MV-4-11 (cell line): ENCODE data around the gene TMEM198.

ENCODE experiments used
- DNase-seq: peaks from one replicate; lab custom pipeline; 2025; lab: John Stamatoyannopoulos, UW

The TMEM198 gene

DNA sequence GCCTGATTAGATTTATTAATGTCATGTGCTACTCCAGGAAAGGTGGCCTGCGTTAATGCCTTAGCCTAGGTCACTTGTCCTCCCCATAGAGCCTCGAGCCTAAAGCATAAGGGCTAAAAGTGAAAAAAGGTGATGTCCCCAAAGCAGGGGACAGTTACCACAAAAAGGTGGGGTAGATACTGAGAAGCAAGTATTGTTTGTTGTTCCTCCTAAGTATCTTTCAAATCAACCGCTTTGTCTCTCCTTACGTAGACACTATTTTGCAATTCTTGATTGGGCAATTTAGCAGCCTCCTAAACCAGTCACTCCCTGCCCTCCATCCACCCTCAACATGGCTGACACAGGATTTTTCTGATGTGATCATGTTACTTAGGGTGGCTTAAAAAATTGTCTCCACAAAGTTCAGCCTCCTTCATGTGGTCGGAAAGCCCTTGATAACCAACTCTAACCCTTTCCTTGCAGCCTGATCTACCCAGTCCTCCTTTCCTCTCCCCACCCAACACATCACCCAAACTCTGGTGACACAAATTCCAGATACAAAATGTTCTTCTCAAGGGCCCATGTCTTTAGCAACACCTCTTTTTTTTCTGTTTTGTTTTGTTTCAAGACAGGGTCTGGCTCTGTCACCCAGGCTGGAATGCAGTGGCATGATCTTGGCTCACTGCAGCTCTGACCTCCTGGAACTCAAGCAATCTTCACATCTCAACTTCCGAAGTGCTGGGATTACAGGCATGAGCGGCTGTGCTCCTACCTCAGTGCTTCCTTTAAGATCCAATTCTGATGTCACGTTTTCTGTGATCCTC, 35.2 kb downstream of the TMEM198 start:
- peak; percentile 84 for DNase-seq

DNA sequence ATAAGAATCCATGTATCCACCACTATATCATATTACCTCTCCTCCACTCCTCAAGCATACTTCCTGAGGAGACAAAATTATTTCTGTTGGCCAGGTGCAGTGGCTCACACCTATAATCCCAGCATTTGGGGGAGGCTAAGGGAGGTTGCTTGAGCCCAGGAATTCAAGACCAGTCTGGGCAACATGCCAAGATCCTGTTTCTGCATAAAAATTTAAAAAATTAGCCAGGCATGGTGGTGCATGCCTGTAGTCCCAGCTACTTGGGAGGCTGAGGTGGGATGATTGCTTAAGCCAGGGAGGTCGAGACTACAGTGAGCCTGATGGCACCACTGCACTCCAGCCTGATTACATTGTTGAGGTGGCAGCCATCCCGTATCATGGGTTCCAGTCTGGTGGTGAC, 37.5 kb downstream of the TMEM198 start:
- DNase-seq = no peak

DNA sequence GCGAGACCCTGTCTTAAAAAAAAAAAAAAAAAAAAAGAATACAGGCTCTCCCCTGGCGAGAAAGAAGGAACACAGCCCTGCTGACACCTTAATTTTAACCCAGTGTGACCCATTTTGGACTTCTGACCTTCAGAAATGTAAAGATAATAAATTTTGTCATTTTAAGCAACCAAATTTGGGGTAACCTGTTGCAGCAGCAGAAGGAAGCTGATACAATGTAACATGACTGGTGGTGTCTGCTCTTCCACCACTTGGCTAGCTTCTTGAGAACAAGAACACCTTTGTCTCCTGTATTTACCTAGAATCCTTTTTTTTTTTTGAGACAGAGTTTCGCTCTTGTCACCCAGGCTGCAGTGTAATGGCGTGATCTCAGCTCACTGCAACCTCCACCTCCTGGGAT, 47.3 kb downstream of the TMEM198 start:
- no peak for DNase-seq

DNA sequence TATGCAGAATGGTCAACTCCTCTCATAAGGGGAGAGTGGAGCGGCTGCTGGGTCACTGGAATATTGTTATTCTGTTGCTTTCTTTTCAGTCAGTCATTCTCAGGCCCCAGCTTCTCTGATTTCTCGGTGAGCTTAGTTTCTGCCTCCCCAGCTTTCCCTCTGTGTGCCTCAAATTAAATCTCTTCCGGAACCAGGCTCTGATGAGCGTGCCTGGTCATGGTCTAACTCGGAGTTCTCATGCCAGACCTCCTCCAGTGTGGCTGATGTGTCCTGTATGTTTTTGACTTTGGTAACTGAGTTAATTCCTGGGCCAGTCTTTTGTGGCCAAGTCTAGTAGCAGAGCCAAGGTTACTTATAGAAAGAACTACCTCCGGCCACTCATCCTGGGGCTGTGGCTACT, 48.9 kb downstream of the TMEM198 start:
- no peak for DNase-seq

DNA sequence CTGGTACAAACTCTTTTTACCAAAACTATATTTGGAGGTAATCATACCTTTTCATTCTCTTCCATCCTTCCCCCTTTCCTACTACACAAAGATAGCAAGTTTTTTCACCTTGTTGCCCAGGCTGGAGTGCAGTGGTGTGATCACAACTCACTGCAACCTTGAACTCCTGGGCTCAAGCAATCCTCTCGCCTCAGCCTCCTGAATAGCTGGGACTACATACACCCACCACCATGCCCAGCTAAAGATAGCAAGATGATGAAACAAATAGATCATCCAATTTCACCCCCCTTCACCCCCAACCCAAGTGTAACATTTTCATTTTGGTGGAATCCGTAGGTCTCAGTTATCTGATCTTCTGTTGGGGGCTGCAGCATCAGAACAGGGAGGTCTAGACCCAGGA, 49.3 kb downstream of the TMEM198 start:
- DNase-seq = no peak

DNA sequence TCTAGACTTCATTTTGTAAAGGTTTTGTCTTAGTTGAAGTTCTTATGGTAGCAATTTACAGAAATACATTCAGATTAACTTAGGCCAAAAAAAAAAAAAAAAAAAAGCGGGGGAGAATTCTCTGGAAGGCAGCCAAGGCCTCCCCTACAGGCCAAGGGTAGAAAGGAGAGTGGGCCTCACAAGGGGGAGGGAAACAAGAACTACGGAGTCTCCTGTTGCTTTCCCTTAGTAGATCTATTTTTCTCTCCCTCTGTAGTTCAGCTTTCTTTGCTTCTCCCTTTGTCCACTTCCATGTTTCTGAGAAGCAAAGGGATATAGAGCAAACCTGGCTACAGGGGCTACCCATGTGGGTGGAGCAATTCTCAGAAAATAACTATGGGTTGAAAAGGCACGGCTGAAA, 51.4 kb downstream of the TMEM198 start:
- DNase-seq = peak; percentile 13

DNA sequence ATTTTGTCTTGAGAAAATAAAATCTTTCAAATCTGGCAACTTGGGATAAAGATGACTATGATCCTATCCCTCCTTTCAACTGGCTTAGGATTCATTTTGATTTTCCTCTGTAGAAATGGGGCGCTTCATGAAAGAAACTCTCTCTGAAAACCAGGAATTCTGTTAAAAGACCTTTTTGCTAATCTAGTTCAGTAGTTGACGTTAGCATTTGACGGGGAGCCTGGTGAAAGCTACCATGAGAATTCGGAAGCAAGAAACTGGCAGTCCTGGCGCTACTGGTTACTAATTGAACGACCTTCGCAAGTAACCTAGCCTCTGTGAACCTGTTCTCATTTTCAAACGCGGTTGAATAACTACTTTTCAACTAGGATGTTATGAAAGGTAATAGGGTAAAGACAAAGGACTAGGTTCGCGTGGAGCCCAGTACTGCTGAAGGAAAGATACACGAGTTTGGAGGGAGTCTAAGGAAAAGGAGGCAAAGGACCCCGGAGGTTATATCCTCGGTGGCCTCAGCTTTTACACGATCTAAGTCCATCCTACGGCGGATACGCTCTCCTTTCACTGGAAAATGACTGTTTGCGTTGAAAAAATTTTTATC, 53.2 kb downstream of the TMEM198 start:
- peak; percentile 30 for DNase-seq

DNA sequence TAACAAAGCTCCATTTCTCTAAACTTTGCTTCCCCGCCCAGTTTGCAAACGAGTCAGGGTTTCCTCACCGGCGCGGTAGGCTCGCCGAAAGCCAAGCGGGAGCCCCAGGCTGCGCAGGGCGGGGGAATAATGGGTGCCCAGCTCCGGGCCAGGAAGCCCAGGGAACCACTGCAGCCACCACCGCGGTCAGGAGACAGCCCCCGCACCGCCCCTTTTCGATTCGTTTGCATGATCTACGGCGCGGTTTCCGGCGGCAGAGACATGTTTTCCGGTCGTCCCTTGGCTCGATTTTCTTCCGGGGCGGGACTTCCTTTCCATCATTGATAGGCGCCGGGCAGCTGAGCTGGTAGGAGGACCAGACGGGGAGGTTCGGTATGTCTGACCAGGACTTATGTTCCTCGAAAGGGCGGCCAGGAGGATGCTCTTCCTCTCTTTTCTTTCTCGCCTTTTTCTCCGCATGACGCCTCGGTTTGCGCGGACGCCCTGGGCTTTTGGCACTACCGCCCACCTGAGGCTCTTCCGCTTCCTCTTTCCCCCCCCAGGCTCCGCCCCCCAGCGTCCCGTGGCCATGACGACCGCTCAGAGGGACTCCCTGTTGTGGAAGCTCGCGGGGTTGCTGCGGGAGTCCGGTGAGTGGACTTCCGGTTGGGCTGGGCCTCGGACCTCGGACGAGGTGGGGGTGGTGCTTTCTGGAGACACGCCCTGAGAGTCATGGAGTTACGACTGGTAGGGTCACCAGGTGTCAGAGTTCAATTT, 53.9 kb downstream of the TMEM198 start, which contains the start of gene STK11IP:
TSS of gene STK11IP (plus strand) at position 306 of the 756 bp plus-strand sequence. CDS start at position 569, 263 bp downstream.
- peak; percentile 96 for DNase-seq

DNA sequence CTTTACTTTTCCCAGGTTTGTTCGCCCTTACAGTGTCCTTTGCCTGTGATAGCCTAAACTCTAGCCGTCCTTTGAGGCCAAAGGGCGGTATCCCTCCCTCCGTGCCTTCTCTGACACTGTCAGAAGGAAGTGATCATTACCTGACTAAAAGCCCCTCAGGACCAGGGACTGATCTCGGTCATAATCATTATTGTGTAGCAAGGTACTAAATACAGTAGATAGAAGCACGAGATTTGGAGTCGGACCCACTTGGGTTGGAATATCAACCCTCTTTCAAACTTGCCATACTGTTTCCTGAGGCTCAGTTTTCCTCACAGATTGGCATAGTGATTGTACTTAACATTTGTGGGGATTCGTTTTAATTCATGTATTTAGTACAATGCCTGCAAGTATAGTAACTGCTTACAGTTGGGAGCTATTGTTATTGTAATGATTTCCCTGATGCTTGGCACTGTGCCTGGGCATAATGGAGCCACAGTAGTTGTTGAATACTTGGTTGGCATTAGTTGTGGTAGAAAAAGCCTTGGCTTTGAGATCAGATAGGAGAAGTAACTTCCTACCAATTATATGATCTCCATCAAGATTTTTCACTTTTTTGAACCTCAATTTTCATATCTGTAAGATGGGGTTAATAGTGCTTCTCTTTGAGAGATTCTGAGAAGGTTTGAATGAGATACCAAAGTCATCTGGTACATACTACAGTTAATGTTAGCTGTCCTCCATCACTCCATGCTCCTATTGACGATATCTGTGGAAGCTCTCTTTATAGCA, 54.7 kb downstream of the TMEM198 start:
- no peak for DNase-seq
